Ishikawa (cell line): ENCODE data around the gene CANT1.

Experiments used
- CEBPB ChIP-seq: IDR thresholded peaks from 2 replicates; pipeline ENCODE4 v1.6.1; 2012
- CREB1 ChIP-seq: IDR thresholded peaks from 2 replicates; pipeline ENCODE4 v1.6.1; 2012; ENCODE audit warnings: low read depth
- EGR1 ChIP-seq: IDR thresholded peaks from 2 replicates; pipeline ENCODE4 v1.6.1; 2012
- EP300 ChIP-seq: IDR thresholded peaks from 2 replicates; pipeline ENCODE4 v1.6.1; 2012; ENCODE audit warnings: borderline replicate concordance
- FOXM1 ChIP-seq: IDR thresholded peaks from 2 replicates; pipeline ENCODE4 v1.6.1; 2012; ENCODE audit warnings: low read depth, borderline replicate concordance
- NFIC ChIP-seq: IDR thresholded peaks from 2 replicates; pipeline ENCODE4 v1.6.1; 2012
- RAD21 ChIP-seq: IDR thresholded peaks from 2 replicates; pipeline ENCODE4 v1.6.1; 2012; ENCODE audit warnings: low read depth
- TAF1 ChIP-seq: IDR thresholded peaks from 2 replicates; pipeline ENCODE4 v1.6.1; 2012; ENCODE audit warnings: low read depth, mild to moderate bottlenecking
- TCF12 ChIP-seq: IDR thresholded peaks from 2 replicates; pipeline ENCODE4 v1.6.1; 2012; ENCODE audit warnings: low read depth
- TEAD4 ChIP-seq: IDR thresholded peaks from 2 replicates; pipeline ENCODE4 v1.6.1; 2012
- YY1 ChIP-seq: IDR thresholded peaks from 2 replicates; pipeline ENCODE4 v1.6.1; 2012; ENCODE audit warnings: low read depth
- ZBTB7A ChIP-seq: IDR thresholded peaks from 2 replicates; pipeline ENCODE4 v1.6.1; 2012; ENCODE audit warnings: low read depth
- TF ChIP-seq, protein P1 (sequence below): IDR thresholded peaks from 2 replicates; pipeline ENCODE4 v1.6.1; 2012
- TF ChIP-seq, protein P2 (sequence below): IDR thresholded peaks from 2 replicates; pipeline ENCODE4 v1.6.1; 2012
- TF ChIP-seq, protein P3 (sequence below): IDR thresholded peaks from 2 replicates; pipeline ENCODE4 v1.6.1; 2012; ENCODE audit warnings: low read depth, mild to moderate bottlenecking

CANT1 gene

DNA sequence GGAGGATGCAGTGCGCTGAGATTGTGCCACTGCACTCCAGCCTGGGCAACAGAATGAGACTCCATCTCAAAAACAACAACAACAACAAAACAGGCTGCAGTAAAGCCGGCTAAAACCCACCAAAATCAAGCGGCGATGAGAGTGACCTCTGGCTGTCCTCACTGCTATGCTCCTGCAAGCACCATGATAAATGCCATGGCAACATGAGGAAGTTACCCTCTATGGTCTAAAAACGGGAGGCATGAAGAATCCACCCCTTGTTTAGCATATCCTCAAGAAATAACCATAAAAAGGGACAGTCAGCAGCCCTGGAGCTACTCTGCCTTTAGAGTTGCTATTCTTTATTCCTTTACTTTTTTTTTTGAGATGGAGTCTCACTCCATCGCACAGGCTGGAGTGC, 21.4 kb downstream of the CANT1 start:
- no peak for TF ChIP-seq TCF12
- no peak for TF ChIP-seq EGR1

DNA sequence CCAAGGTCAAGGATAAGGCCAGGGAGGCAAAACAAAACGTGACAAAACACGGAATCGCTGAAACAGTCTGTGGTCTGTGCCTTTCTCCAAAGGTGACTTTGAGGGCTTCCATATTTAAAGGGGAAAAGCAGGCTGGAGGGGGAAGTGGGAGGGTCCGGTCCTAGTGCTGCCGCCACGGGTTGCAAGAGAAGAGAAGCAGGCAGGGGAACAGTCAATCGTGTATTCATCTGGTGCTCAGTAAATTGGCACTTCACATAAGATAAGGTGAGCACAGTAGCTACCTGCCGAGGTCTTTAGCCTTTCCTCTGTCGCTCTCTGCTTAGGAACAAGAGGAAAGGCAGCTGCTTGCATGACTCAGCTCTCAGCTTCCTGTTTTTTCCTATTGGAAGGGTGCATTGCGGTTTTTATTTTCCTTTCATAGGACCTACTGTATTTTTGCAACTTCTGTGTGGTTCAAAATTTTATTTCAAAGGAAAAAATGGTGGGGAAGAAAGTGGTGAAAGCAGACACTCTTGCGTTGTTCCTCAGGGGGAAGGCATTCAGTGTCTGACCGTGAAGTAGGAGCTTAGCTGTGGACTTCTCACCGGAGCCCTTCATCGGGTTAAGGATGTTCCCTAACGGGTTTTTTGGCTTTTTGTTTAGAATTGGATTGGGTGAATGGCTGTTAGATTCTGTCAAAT, 22.8 kb downstream of the CANT1 start:
- TF ChIP-seq RAD21 (no peak), TCF12 (no peak), TAF1 (no peak), CEBPB (no peak), NFIC (no peak), ZBTB7A (no peak), FOXM1 (no peak), EP300 (no peak), TEAD4 (no peak), YY1 (no peak), EGR1 (no peak), CREB1 (no peak)
- TF ChIP-seq, protein P1, sequence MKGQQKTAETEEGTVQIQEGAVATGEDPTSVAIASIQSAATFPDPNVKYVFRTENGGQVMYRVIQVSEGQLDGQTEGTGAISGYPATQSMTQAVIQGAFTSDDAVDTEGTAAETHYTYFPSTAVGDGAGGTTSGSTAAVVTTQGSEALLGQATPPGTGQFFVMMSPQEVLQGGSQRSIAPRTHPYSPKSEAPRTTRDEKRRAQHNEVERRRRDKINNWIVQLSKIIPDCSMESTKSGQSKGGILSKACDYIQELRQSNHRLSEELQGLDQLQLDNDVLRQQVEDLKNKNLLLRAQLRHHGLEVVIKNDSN = no peak
- TF ChIP-seq, protein P2, sequence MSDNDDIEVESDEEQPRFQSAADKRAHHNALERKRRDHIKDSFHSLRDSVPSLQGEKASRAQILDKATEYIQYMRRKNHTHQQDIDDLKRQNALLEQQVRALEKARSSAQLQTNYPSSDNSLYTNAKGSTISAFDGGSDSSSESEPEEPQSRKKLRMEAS = no peak
- TF ChIP-seq, protein P3, sequence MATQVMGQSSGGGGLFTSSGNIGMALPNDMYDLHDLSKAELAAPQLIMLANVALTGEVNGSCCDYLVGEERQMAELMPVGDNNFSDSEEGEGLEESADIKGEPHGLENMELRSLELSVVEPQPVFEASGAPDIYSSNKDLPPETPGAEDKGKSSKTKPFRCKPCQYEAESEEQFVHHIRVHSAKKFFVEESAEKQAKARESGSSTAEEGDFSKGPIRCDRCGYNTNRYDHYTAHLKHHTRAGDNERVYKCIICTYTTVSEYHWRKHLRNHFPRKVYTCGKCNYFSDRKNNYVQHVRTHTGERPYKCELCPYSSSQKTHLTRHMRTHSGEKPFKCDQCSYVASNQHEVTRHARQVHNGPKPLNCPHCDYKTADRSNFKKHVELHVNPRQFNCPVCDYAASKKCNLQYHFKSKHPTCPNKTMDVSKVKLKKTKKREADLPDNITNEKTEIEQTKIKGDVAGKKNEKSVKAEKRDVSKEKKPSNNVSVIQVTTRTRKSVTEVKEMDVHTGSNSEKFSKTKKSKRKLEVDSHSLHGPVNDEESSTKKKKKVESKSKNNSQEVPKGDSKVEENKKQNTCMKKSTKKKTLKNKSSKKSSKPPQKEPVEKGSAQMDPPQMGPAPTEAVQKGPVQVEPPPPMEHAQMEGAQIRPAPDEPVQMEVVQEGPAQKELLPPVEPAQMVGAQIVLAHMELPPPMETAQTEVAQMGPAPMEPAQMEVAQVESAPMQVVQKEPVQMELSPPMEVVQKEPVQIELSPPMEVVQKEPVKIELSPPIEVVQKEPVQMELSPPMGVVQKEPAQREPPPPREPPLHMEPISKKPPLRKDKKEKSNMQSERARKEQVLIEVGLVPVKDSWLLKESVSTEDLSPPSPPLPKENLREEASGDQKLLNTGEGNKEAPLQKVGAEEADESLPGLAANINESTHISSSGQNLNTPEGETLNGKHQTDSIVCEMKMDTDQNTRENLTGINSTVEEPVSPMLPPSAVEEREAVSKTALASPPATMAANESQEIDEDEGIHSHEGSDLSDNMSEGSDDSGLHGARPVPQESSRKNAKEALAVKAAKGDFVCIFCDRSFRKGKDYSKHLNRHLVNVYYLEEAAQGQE = no peak

DNA sequence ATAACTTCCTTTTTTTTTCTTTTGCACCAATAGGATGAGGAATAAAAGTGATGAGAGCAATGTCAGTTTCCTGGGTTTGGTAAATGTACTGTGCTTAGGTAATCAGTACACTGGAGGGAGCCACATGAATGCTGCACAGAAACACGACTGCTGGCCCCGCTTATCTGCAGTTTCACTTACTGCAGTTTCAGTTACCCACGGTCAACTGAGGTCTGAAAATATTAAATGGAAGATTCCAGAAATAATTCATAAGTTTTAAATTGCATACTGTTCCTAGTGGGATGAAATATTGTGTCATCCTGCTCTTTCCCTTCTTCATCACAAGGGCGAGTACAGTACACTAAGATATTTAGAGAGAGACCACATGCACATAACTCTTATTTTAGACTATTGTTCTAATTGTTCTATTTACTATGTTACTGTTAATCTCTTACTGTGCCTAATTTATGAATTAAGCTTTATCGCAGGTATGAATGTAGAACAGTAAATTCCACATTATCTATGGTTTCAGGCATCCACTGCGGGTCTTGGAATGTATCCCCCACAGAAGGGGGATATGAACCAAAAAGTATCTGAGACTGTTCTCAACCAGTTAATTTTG, 23.4 kb downstream of the CANT1 start:
- peak; percentile 40 for TF ChIP-seq RAD21
- no peak for TF ChIP-seq NFIC

DNA sequence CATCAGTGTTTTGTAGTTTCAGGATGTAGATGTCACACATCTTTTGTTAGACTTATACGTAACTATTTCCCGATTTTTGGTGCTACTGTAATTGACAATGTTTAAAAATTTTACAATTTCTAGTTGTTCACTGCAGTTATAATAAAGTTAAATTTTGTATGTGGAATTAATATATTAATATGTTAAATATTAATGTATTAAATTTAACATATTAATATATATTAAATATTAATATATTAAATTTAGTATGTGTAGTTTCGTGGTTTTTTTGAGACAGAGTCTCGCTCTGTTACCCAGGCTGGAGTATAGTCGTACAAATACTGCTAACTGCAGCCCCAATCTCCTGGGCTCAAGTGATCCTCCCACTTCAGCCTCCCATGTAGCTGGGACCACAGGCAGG, 24.2 kb downstream of the CANT1 start:
- TF ChIP-seq, protein P2 = no peak
- no peak for TF ChIP-seq FOXM1

DNA sequence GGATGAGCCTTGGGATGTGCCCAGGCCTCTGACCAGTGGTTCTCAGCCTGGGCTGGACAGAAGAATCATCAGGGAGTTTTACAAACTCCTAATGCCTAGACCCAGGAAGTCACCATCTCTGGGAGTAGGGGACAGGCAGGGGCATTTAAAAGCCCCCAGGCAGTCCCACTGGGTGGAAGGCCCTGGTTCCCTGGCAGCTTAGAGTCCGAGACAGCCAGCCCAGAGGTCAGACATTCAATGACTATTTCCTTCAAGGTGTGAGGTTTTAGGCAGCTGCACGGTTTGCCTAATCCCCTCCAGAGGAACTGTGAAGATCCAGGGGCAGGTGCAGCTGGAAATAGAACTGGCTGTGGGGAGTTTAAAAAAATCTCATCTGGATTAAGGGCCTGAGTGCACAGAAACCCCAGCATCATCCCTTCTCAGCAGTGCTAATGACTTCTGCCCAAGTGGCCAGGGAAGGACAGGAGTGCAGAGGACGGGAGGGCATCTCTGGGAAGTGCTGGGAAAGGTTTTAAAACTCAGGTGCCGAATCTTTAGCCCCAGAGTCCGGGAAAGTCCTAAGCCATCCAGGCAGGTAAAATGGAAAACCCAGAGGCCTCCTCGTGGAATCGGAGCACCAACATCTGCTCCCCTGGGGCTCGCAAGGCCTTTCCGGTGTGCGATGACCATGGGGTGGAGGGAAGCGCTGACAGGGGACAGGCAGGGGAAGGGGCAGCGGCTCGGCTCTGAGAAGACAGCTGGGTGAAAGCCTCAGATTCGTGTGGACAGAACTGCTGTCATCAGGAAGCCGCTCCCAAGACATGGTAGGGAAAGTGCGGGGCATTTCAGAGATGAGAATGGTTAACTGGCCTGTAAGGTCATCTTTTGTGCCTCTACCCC, 28.3 kb downstream of the CANT1 start:
- TF ChIP-seq TCF12 = no peak
- TF ChIP-seq EP300 = no peak
- no peak for TF ChIP-seq CREB1
- TF ChIP-seq RAD21 = no peak
- no peak for TF ChIP-seq NFIC
- TF ChIP-seq, protein P3 = no peak
- TF ChIP-seq, protein P1 = no peak
- TF ChIP-seq TAF1 = no peak
- no peak for TF ChIP-seq TEAD4
- TF ChIP-seq YY1 = no peak
- TF ChIP-seq, protein P2 = no peak
- no peak for TF ChIP-seq FOXM1
- TF ChIP-seq ZBTB7A = no peak
- no peak for TF ChIP-seq EGR1
- no peak for TF ChIP-seq CEBPB

DNA sequence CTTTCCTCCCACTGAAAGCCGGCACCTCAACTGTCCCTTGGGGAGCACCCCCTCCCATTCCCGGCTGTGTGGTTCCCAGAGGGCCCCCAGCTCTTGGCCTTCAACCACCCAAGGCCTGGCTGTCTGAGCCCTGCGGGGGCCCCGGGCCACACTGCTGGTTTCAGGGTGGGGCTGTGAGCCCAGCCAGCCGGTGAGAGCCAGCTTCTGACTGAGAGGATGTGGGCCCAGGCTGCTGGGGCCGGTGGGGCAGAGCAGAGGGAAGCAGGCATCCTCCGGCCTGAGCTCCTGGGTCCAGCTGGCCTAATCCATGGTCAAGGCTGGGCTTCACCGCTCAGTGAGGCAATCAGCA, 29.0 kb downstream of the CANT1 start:
- TF ChIP-seq CEBPB (no peak), YY1 (no peak), ZBTB7A (no peak), TAF1 (no peak), TCF12 (no peak)
- TF ChIP-seq, protein P1 = no peak
- TF ChIP-seq, protein P2 = no peak
